ENCODE results near the gene FBXO5. TPM values are rescaled to one million over a fixed set of nuclear protein-coding genes. Genes with fewer than 3 reads are reported as not detected.
A peak's percentile ranks its signal among the peaks of the same experiment; 100 is the strongest.
"Not testable (repeated sequence)": the region's sequence is repeated elsewhere in the genome, so short reads cannot be mapped to it uniquely, and the experiment has no call there.

The FBXO5 gene
- 10 to 100 TPM; 27.4 to 42.5 (median 31.5) TPM for polyA plus RNA-seq (ENCODE audit: insufficient read length in 4 of 4)

GRCh38 chr6:152982904-152983636, at the start of gene FBXO5:
Gene FBXO5 (minus strand): TSS chr6:152983041. CDS start chr6:152982959, 82 bp downstream.
- DNase-seq (ENCODE audit: low read depth in 4 of 4, low spot score in 3 of 4), result peak; percentile 87 to 94 (median 94)

- peak in 1 of 4 donors; percentile 16 for DNase-seq (ENCODE audit: low read depth in 4 of 4, low spot score in 3 of 4)
Observed at GRCh38 chr6:153032255-153032882, 49.5 kb upstream of the FBXO5 start.

GRCh38 chr6:153031335-153031955, 48.6 kb upstream of the FBXO5 start:
- DNase-seq (ENCODE audit: low read depth in 4 of 4, low spot score in 3 of 4), result no peak

GRCh38 chr6:153028963-153029362, 46.1 kb upstream of the FBXO5 start:
- no peak for DNase-seq (ENCODE audit: low read depth in 4 of 4, low spot score in 3 of 4)

- DNase-seq (ENCODE audit: low read depth in 4 of 4, low spot score in 3 of 4), result no peak
Observed at GRCh38 chr6:153028286-153028685, 45.4 kb upstream of the FBXO5 start.

- DNase-seq (ENCODE audit: low read depth in 4 of 4, low spot score in 3 of 4), result no peak
Observed at GRCh38 chr6:153027480-153027879, 44.6 kb upstream of the FBXO5 start.

- no peak for DNase-seq (ENCODE audit: low read depth in 4 of 4, low spot score in 3 of 4)
Observed at GRCh38 chr6:153024709-153025017, 41.8 kb upstream of the FBXO5 start.

GRCh38 chr6:153023977-153024708, 41.3 kb upstream of the FBXO5 start:
- DNase-seq (ENCODE audit: low read depth in 4 of 4, low spot score in 3 of 4), result no peak

GRCh38 chr6:153018355-153018754, 35.5 kb upstream of the FBXO5 start:
- DNase-seq (ENCODE audit: low read depth in 4 of 4, low spot score in 3 of 4), result no peak

- DNase-seq (ENCODE audit: low read depth in 4 of 4, low spot score in 3 of 4), result no peak
Observed at GRCh38 chr6:153016846-153017245, 34.0 kb upstream of the FBXO5 start.

- no peak for DNase-seq (ENCODE audit: low read depth in 4 of 4, low spot score in 3 of 4)
Observed at GRCh38 chr6:153015094-153015640, 32.3 kb upstream of the FBXO5 start.

- peak in 1 of 4 donors; percentile 11 for DNase-seq (ENCODE audit: low read depth in 4 of 4, low spot score in 3 of 4)
Observed at GRCh38 chr6:153013438-153013837, 30.6 kb upstream of the FBXO5 start.

GRCh38 chr6:153012856-153013255, 30.0 kb upstream of the FBXO5 start:
- DNase-seq (ENCODE audit: low read depth in 4 of 4, low spot score in 3 of 4), result no peak

- no peak for DNase-seq (ENCODE audit: low read depth in 4 of 4, low spot score in 3 of 4)
Observed at GRCh38 chr6:153003366-153003690, 20.5 kb upstream of the FBXO5 start.

GRCh38 chr6:153002613-153003365, 19.9 kb upstream of the FBXO5 start, which contains the start of gene MTRF1L:
Gene MTRF1L (minus strand): TSS chr6:153002709. CDS start chr6:153002685, 24 bp downstream.
- peak; percentile 88 to 94 (median 90) for DNase-seq (ENCODE audit: low read depth in 4 of 4, low spot score in 3 of 4)

- DNase-seq (ENCODE audit: low read depth in 4 of 4, low spot score in 3 of 4), result no peak
Observed at GRCh38 chr6:153001767-153002612, 19.1 kb upstream of the FBXO5 start.

GRCh38 chr6:153000790-153001189, 17.9 kb upstream of the FBXO5 start:
- DNase-seq (ENCODE audit: low read depth in 4 of 4, low spot score in 3 of 4), result not testable (repeated sequence)

GRCh38 chr6:153000243-153000642, 17.4 kb upstream of the FBXO5 start:
- no peak for DNase-seq (ENCODE audit: low read depth in 4 of 4, low spot score in 3 of 4)

- not testable (repeated sequence) for DNase-seq (ENCODE audit: low read depth in 4 of 4, low spot score in 3 of 4)
Observed at GRCh38 chr6:152999538-152999937, 16.7 kb upstream of the FBXO5 start.
